Measurements from ENCODE around the gene CEP135.

CEP135 gene

DNA sequence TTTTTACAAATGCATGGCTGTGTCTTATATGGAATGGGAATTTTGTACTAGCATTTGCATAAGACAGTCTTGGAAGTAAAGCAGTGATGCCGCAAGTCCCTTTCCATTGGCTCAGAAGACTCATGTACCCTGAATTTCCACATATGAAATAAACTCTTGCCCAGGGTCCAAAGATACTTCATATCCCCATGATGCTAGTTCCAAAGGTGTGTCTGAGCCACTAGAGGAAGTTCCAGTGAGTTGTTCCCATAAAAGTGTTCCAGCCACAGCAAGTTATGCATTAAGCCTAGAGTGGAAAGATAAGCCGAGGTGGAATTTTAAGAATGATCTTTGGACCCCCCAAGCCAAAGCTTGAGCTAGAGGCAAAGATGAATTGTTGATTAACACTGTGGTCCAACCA, 9.3 kb upstream of the CEP135 start:
- no peaks in the 10 kb centered on the region for H3K4me1 ChIP-seq (ENCODE audit: control insufficient read depth, insufficient read depth, low read length)
- H3K9me3 ChIP-seq (ENCODE audit: control insufficient read depth in 2 of 2, low read length in 2 of 2), result no peaks in the 10 kb centered on the region
- no peak overlapping the region for H3K9ac ChIP-seq (ENCODE audit: low read length in 2 of 2)

DNA sequence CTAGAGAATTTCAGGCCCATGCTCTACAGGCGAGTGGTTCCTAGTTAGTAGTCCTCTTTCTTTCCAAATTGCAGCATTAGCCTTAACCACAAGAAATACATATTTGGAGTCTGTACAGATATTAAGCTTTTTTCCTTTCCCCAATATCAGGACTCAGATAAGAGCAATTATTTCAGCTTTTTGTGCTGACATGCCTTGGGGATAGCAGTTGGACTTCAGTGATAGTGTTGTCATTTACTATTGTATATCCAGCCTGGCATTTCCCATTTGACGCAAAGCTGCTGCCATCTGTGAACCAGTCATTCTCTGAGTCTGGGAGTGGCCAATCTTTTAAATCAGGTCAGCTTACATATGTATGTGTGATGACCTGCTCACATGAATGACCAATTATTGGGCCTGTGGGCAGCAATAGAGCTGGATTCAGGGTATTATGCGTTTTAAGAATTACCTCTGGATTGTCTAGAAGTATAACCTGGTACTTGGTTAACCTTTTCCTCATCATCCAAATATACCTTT, 6.8 kb upstream of the CEP135 start:
- H3K9ac ChIP-seq (ENCODE audit: low read length in 2 of 2), result no peak overlapping the region
- no peaks in the 10 kb centered on the region for H3K9me3 ChIP-seq (ENCODE audit: control insufficient read depth in 2 of 2, low read length in 2 of 2)
- no peak overlapping the region for H3K4me3 ChIP-seq (ENCODE audit: low read length in 2 of 2)
- no peaks in the 10 kb centered on the region for H3K4me1 ChIP-seq (ENCODE audit: control insufficient read depth, insufficient read depth, low read length)
- no peaks in the 10 kb centered on the region for H3K27me3 ChIP-seq (ENCODE audit: control insufficient read depth in 1 of 2, insufficient read depth in 2 of 2, low read length in 2 of 2)
- no peak overlapping the region for H3K27ac ChIP-seq (ENCODE audit: low read length)
- H3K36me3 ChIP-seq (ENCODE audit: control insufficient read depth in 2 of 2, insufficient read depth in 2 of 2, low read length in 2 of 2), result no peaks in the 10 kb centered on the region

More for the DNA sequence above, 9.3 kb upstream of the CEP135 start:
- H3K4me3 ChIP-seq (ENCODE audit: low read length in 2 of 2), result no peak overlapping the region
- H3K36me3 ChIP-seq (ENCODE audit: control insufficient read depth in 2 of 2, insufficient read depth in 2 of 2, low read length in 2 of 2), result no peaks in the 10 kb centered on the region
- no peak overlapping the region for H3K27ac ChIP-seq (ENCODE audit: low read length)
- no peaks in the 10 kb centered on the region for H3K27me3 ChIP-seq (ENCODE audit: control insufficient read depth in 1 of 2, insufficient read depth in 2 of 2, low read length in 2 of 2)

DNA sequence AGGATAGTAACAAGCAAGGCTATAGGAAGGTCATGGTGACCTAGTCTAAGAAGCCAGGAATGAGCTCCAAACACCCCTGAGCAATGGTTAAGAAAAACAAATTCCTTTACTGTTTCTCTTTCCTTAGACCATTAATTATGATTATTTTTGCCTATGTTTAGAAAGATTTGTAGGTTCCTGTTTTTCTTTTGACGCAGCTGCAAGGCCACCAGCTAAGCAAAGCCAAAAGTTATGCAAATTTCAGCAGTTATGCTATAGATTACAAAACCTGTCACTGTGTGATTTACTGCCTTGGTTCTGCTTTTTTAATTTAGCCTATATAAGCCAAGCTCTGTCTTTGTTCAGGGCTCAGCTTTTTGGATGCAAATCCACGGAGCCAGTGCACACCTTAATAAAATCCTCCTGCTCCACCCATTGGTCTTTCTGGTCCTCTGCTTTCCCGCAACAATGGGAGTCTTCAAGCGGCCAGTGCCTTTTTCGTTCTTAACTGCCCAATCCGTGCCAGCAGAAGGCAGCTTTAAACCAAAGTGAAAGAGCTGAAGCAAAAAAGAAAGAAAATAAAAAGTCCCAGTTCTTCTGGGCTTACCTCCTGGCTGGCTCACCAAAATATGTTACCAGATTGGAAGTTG, 1.4 kb upstream of the CEP135 start:
- Histone ChIP-seq H3K36me3 (ENCODE audit: control insufficient read depth in 2 of 2, insufficient read depth in 2 of 2, low read length in 2 of 2) (no peaks in the 10 kb centered on the region), H3K4me1 (ENCODE audit: control insufficient read depth, insufficient read depth, low read length) (peaks cover 14% of the 10 kb centered on the region), H3K9ac (ENCODE audit: low read length in 2 of 2) (peak overlapping the region in 1 of 2 donors; percentile 58), H3K27me3 (ENCODE audit: control insufficient read depth in 1 of 2, insufficient read depth in 2 of 2, low read length in 2 of 2) (no peaks in the 10 kb centered on the region), H3K9me3 (ENCODE audit: control insufficient read depth in 2 of 2, low read length in 2 of 2) (no peaks in the 10 kb centered on the region), H3K27ac (ENCODE audit: low read length) (no peak overlapping the region), H3K4me3 (ENCODE audit: low read length in 2 of 2) (peak overlapping the region; percentile 22 to 34)

DNA sequence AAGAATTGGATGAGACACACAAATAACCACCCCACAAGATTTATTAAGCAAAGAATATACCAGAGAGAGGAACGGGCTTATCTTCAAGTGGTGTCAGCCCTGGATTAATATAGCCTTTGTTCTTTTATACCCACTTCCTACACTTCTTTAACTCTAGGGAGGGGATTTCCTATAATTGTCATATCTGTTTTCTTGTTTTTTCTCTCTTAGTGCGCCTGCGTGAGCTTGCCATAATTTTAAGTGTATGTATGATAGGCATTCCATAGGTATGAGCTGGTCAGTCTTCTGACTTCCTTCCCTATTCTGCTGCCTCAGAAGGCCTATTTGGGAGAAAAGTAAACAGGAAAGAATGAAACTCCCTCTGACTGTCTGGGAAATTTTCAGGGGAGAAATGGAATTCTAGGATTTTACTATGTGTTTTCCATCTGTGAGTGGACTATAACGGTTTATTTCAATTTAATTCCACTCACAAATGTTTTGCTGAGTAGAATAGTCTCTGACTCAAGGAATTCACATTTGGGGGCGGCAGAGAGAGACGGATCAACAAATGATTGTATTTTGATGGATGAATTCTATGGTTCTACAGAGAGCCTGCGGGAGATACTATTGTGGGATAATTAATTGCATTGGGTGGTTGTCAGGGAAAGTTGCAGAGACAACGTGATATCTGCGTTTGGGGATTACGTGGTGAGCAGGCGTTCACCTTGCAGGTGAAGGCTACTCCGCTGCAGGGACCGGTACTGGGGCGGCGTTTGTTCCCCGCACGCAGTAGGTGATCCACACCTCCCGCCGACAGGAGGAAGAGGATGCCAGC, 626 bp upstream of the CEP135 start:
- peak overlapping the region; percentile 58 to 72 for H3K9ac ChIP-seq (ENCODE audit: low read length in 2 of 2)
- no peaks in the 10 kb centered on the region for H3K9me3 ChIP-seq (ENCODE audit: control insufficient read depth in 2 of 2, low read length in 2 of 2)
- H3K27me3 ChIP-seq (ENCODE audit: control insufficient read depth in 1 of 2, insufficient read depth in 2 of 2, low read length in 2 of 2), result no peaks in the 10 kb centered on the region
- H3K36me3 ChIP-seq (ENCODE audit: control insufficient read depth in 2 of 2, insufficient read depth in 2 of 2, low read length in 2 of 2), result no peaks in the 10 kb centered on the region
- peaks cover 14% of the 10 kb centered on the region for H3K4me1 ChIP-seq (ENCODE audit: control insufficient read depth, insufficient read depth, low read length)
- peak overlapping the region; percentile 75 to 84 for H3K4me3 ChIP-seq (ENCODE audit: low read length in 2 of 2)
- H3K27ac ChIP-seq (ENCODE audit: low read length), result peak overlapping the region; percentile 50

DNA sequence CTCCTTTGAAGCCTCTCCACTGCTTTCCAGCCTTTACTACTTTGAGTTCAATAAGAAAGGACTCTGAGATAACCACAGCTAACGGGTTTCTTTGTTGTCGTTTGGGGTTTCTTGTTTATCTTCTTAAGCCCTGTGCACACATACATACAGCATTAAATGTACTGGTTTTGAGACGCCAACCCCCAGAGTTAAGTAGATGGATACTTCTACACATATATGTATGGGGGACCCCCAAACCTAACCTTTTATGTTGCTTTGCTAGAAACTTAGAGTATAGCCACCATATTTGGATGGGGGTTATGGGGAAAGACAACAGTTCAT, 697 bp downstream of the CEP135 start:
- Histone ChIP-seq H3K27ac (ENCODE audit: low read length) (peak overlapping the region; percentile 68), H3K9ac (ENCODE audit: low read length in 2 of 2) (peak overlapping the region; percentile 58 to 76), H3K4me1 (ENCODE audit: control insufficient read depth, insufficient read depth, low read length) (peaks cover 14% of the 10 kb centered on the region), H3K4me3 (ENCODE audit: low read length in 2 of 2) (peak overlapping the region; percentile 75 to 84), H3K27me3 (ENCODE audit: control insufficient read depth in 1 of 2, insufficient read depth in 2 of 2, low read length in 2 of 2) (no peaks in the 10 kb centered on the region), H3K36me3 (ENCODE audit: control insufficient read depth in 2 of 2, insufficient read depth in 2 of 2, low read length in 2 of 2) (no peaks in the 10 kb centered on the region), H3K9me3 (ENCODE audit: control insufficient read depth in 2 of 2, low read length in 2 of 2) (no peaks in the 10 kb centered on the region)

DNA sequence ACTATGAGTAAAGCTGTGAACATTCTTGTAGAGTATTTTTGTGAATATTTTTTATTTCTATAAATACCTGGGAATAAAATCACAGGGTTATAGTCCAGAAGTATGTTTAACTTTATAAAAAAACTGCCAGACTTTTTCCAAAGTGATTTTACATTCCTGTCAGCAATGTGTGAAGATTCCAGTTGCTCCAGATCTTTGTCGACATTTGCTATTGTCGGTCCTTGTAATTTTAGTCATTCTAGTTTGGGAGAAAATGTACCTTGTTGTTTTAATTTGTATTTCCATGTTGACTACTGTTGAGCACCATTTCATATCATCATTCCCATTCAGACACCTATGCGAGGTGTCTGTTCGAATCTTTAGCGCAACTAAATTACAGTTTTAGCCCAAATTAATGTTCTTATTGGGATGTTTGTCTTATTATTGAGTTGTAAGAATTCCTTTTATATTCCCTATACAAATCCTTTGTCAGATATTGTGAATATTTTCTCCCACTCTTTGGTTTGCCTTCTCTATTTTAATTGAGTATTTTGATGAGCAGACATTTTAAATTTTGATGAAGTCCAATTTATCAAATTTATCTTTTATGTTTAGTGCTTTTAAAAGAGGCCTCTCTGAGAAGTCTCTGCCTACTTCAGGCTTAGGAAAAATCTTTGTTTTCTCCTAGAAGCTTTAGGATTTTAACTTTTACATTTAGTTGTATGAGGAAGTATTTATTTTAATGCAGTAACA, 2.6 kb downstream of the CEP135 start:
- no peaks in the 10 kb centered on the region for H3K27me3 ChIP-seq (ENCODE audit: control insufficient read depth in 1 of 2, insufficient read depth in 2 of 2, low read length in 2 of 2)
- peaks cover 4 to 6% of the 10 kb centered on the region in 2 donors for H3K36me3 ChIP-seq (ENCODE audit: control insufficient read depth in 2 of 2, insufficient read depth in 2 of 2, low read length in 2 of 2)
- no peak overlapping the region for H3K4me3 ChIP-seq (ENCODE audit: low read length in 2 of 2)
- H3K9me3 ChIP-seq (ENCODE audit: control insufficient read depth in 2 of 2, low read length in 2 of 2), result no peaks in the 10 kb centered on the region
- peaks cover 14% of the 10 kb centered on the region for H3K4me1 ChIP-seq (ENCODE audit: control insufficient read depth, insufficient read depth, low read length)
- no peak overlapping the region for H3K9ac ChIP-seq (ENCODE audit: low read length in 2 of 2)
- H3K27ac ChIP-seq (ENCODE audit: low read length), result no peak overlapping the region

DNA sequence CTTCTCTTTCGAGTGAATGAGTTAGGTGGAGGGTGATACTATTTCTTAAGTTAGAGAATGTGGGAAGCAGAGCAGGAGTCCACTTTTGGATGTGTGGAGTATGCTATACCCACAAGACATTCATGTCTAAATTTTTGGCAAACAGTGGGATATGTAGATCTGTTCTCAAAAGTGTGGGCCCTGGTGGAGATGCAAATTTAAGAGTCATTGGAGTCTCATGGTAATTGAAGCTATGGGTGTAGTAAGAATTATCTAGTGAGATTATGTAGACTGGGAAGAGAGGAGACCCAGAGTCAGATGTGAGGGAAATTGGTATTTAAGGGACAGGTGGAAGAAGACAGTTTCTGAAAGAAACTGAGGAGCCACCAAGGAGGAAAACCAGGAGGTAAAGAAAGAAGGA, 7.0 kb downstream of the CEP135 start:
- Histone ChIP-seq H3K9ac (ENCODE audit: low read length in 2 of 2) (no peak overlapping the region), H3K27ac (ENCODE audit: low read length) (no peak overlapping the region), H3K4me3 (ENCODE audit: low read length in 2 of 2) (no peak overlapping the region), H3K36me3 (ENCODE audit: control insufficient read depth in 2 of 2, insufficient read depth in 2 of 2, low read length in 2 of 2) (peaks cover 6 to 8% of the 10 kb centered on the region in 2 donors), H3K4me1 (ENCODE audit: control insufficient read depth, insufficient read depth, low read length) (no peaks in the 10 kb centered on the region), H3K27me3 (ENCODE audit: control insufficient read depth in 1 of 2, insufficient read depth in 2 of 2, low read length in 2 of 2) (no peaks in the 10 kb centered on the region), H3K9me3 (ENCODE audit: control insufficient read depth in 2 of 2, low read length in 2 of 2) (no peaks in the 10 kb centered on the region)

DNA sequence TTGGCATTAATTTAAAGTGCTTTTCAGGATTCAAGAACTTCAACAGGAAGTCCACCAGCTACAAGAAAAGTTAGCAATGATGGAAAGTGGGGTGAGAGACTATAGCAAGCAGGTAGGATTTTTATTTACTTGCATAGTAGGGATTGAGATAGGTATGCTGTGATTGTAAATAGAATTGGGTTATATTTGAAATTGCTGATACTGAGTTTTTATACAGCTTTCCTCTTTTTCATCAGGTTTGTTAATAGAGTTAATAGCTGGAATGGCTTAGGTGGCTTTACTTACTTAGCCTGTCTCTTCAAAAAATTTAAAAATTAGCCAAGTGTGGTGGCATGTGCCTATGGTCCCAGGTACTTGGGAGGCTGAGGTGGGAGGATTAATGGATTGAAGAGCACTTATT, 10.9 kb downstream of the CEP135 start:
- Histone ChIP-seq H3K27me3 (ENCODE audit: control insufficient read depth in 1 of 2, insufficient read depth in 2 of 2, low read length in 2 of 2) (no peaks in the 10 kb centered on the region), H3K9ac (ENCODE audit: low read length in 2 of 2) (no peak overlapping the region), H3K9me3 (ENCODE audit: control insufficient read depth in 2 of 2, low read length in 2 of 2) (no peaks in the 10 kb centered on the region), H3K4me3 (ENCODE audit: low read length in 2 of 2) (no peak overlapping the region), H3K27ac (ENCODE audit: low read length) (no peak overlapping the region), H3K4me1 (ENCODE audit: control insufficient read depth, insufficient read depth, low read length) (no peaks in the 10 kb centered on the region), H3K36me3 (ENCODE audit: control insufficient read depth in 2 of 2, insufficient read depth in 2 of 2, low read length in 2 of 2) (peaks cover 6 to 8% of the 10 kb centered on the region in 2 donors)

DNA sequence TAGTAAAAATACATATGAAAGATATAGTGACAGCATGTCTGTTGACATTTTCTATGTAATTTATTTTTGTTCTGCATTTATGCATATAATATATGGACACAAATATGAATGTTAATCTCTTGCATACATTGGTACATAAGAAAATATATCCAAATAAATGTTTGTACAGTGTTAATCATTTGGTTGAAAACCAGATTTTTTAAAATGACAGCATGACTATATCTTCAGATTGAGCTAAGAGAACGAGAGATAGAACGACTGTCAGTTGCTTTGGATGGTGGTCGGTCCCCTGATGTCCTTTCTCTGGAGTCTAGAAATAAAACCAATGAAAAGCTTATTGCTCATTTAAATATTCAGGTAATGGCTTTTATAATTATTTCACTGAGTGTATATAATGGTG, 15.3 kb downstream of the CEP135 start:
- Histone ChIP-seq H3K4me3 (ENCODE audit: low read length in 2 of 2) (no peak overlapping the region), H3K36me3 (ENCODE audit: control insufficient read depth in 2 of 2, insufficient read depth in 2 of 2, low read length in 2 of 2) (peaks cover 0 to 5% of the 10 kb centered on the region in 2 donors), H3K4me1 (ENCODE audit: control insufficient read depth, insufficient read depth, low read length) (no peaks in the 10 kb centered on the region), H3K27me3 (ENCODE audit: control insufficient read depth in 1 of 2, insufficient read depth in 2 of 2, low read length in 2 of 2) (no peaks in the 10 kb centered on the region), H3K27ac (ENCODE audit: low read length) (no peak overlapping the region), H3K9me3 (ENCODE audit: control insufficient read depth in 2 of 2, low read length in 2 of 2) (no peaks in the 10 kb centered on the region), H3K9ac (ENCODE audit: low read length in 2 of 2) (no peak overlapping the region)

DNA sequence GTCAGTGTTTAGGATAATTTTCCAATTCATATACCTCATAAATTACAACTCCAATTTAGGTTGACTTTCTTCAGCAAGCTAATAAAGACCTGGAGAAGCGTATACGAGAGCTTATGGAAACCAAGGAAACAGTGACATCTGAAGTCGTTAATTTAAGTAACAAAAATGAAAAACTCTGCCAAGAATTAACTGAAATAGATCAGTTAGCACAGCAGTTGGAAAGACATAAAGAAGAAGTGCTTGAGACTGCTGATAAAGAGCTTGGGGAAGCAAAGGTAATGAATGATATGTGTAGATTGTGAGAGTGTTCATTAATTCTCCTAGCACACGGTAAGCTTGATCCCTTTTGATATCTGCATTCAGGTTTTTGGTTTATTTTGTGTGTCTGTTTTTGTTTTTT, 16.8 kb downstream of the CEP135 start:
- Histone ChIP-seq H3K9me3 (ENCODE audit: control insufficient read depth in 2 of 2, low read length in 2 of 2) (no peaks in the 10 kb centered on the region), H3K27me3 (ENCODE audit: control insufficient read depth in 1 of 2, insufficient read depth in 2 of 2, low read length in 2 of 2) (no peaks in the 10 kb centered on the region), H3K36me3 (ENCODE audit: control insufficient read depth in 2 of 2, insufficient read depth in 2 of 2, low read length in 2 of 2) (peaks cover 0 to 5% of the 10 kb centered on the region in 2 donors), H3K9ac (ENCODE audit: low read length in 2 of 2) (no peak overlapping the region), H3K27ac (ENCODE audit: low read length) (no peak overlapping the region), H3K4me3 (ENCODE audit: low read length in 2 of 2) (no peak overlapping the region), H3K4me1 (ENCODE audit: control insufficient read depth, insufficient read depth, low read length) (no peaks in the 10 kb centered on the region)
